ENCODE measurements around the gene RALGPS2.

Gene RALGPS2

DNA sequence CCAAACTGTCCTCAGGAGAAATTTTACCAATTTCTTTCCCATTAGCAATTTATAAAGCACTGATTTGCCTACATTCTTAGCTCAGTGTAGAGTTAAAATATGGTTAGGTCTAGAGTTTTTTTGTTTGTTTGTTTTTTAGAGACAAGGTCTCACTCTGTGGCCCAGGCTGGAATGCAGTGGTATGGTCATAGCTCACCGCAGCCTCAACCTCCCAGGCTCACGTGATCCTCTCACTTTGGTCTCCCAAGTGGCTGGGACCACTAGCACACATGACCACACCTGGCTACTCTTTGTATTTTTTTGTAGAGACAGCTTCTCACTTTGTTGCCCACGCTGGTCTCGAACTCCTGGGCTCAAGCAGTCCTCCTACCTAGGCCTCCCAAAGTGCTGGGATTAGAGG, 10.6 kb upstream of the RALGPS2 start:
- Histone ChIP-seq H3K4me2 (ENCODE audit: low read depth, low read length, poor library complexity, severe bottlenecking) (no peak overlapping the region), H3K4me3 (ENCODE audit: insufficient read depth, low read length, poor library complexity, severe bottlenecking) (no peak overlapping the region), H2AFZ (ENCODE audit: low read depth, low read length, severe bottlenecking) (no peak overlapping the region), H3K9me3 (ENCODE audit: insufficient read depth, low read length) (no peaks in the 10 kb centered on the region), H3K9me2 (replicated peaks; ENCODE audit: insufficient read depth, low read length) (no peaks in the 10 kb centered on the region), H3K36me3 (ENCODE audit: low read length) (no peaks in the 10 kb centered on the region), H3K27me3 (ENCODE audit: low read length) (no peaks in the 10 kb centered on the region), H3K27ac (ENCODE audit: low read depth, low read length) (no peak overlapping the region), H3K9ac (ENCODE audit: low read length) (no peak overlapping the region), H4K20me1 (ENCODE audit: low read depth, low read length) (no peaks in the 10 kb centered on the region), H3K79me2 (ENCODE audit: insufficient read depth, low read length) (no peaks in the 10 kb centered on the region), H3F3A (ENCODE audit: insufficient read depth) (no peaks in the 10 kb centered on the region; the same call in 1 of the 2 replicates)
- TF ChIP-seq EZH2phosphoT487 (conservative IDR thresholded peaks at IDR 0.05; ENCODE audit: low read length) (no peak), CTCF (IDR thresholded peaks at IDR 0.05; ENCODE audit: insufficient read depth, low read length, poor library complexity, severe bottlenecking) (no peak)

- H3K36me3 ChIP-seq (ENCODE audit: low read length) = no peaks in the 10 kb centered on the region
- no peak for TF ChIP-seq CTCF (IDR thresholded peaks at IDR 0.05; ENCODE audit: insufficient read depth, low read length, poor library complexity, severe bottlenecking)
- TF ChIP-seq EZH2phosphoT487 (conservative IDR thresholded peaks at IDR 0.05; ENCODE audit: low read length) = no peak
- no peak overlapping the region for H3K27ac ChIP-seq (ENCODE audit: low read depth, low read length)
- H4K20me1 ChIP-seq (ENCODE audit: low read depth, low read length) = no peaks in the 10 kb centered on the region
- H3K9ac ChIP-seq (ENCODE audit: low read length) = no peak overlapping the region
- no peak overlapping the region for H2AFZ ChIP-seq (ENCODE audit: low read depth, low read length, severe bottlenecking)
- no peaks in the 10 kb centered on the region for H3K9me3 ChIP-seq (ENCODE audit: insufficient read depth, low read length)
- no peaks in the 10 kb centered on the region for H3K79me2 ChIP-seq (ENCODE audit: insufficient read depth, low read length)
- H3K4me2 ChIP-seq (ENCODE audit: low read depth, low read length, poor library complexity, severe bottlenecking) = no peak overlapping the region
- no peaks in the 10 kb centered on the region; the same call in 1 of the 2 replicates for H3F3A ChIP-seq (ENCODE audit: insufficient read depth)
- no peaks in the 10 kb centered on the region for H3K27me3 ChIP-seq (ENCODE audit: low read length)
- H3K4me3 ChIP-seq (ENCODE audit: insufficient read depth, low read length, poor library complexity, severe bottlenecking) = no peak overlapping the region
- H3K9me2 ChIP-seq (replicated peaks; ENCODE audit: insufficient read depth, low read length) = no peaks in the 10 kb centered on the region
Measured at GRCh38 chr1:178716111-178716510, 8.9 kb upstream of the RALGPS2 start.

- TF ChIP-seq EZH2phosphoT487 (conservative IDR thresholded peaks at IDR 0.05; ENCODE audit: low read length) (no peak), CTCF (IDR thresholded peaks at IDR 0.05; ENCODE audit: insufficient read depth, low read length, poor library complexity, severe bottlenecking) (no peak)
- Histone ChIP-seq H2AFZ (ENCODE audit: low read depth, low read length, severe bottlenecking) (no peak overlapping the region), H3K9me3 (ENCODE audit: insufficient read depth, low read length) (no peaks in the 10 kb centered on the region), H3F3A (ENCODE audit: insufficient read depth) (no peaks in the 10 kb centered on the region; the same call in 1 of the 2 replicates), H3K9ac (ENCODE audit: low read length) (no peak overlapping the region), H3K27me3 (ENCODE audit: low read length) (no peaks in the 10 kb centered on the region), H3K36me3 (ENCODE audit: low read length) (no peaks in the 10 kb centered on the region), H3K27ac (ENCODE audit: low read depth, low read length) (no peak overlapping the region), H4K20me1 (ENCODE audit: low read depth, low read length) (no peaks in the 10 kb centered on the region), H3K79me2 (ENCODE audit: insufficient read depth, low read length) (no peaks in the 10 kb centered on the region), H3K4me2 (ENCODE audit: low read depth, low read length, poor library complexity, severe bottlenecking) (no peak overlapping the region), H3K9me2 (replicated peaks; ENCODE audit: insufficient read depth, low read length) (no peaks in the 10 kb centered on the region), H3K4me3 (ENCODE audit: insufficient read depth, low read length, poor library complexity, severe bottlenecking) (no peak overlapping the region)
Measured at GRCh38 chr1:178718520-178718919, 6.5 kb upstream of the RALGPS2 start.

Data from SU-DHL-6 (cell line).